Inflammatory macrophage (primary cell): ENCODE data around the gene MAPT.

ENCODE experiments used
- DNase-seq, 2 donors: peaks; one replicate each; pipeline ENCODE4 v3.0.0-alpha.2; 2020 to 2022

MAPT gene

GRCh38 chr17:46032909-46033308 is 138.6 kb downstream of the MAPT start:
- no peak for DNase-seq

GRCh38 chr17:46033392-46033791 is 139.0 kb downstream of the MAPT start:
- DNase-seq, result no peak

GRCh38 chr17:46035112-46035818 is 140.9 kb downstream of the MAPT start:
- DNase-seq, result no peak

GRCh38 chr17:46036491-46036890 is 142.1 kb downstream of the MAPT start:
- no peak for DNase-seq

GRCh38 chr17:46037722-46038255 is 143.4 kb downstream of the MAPT start:
- DNase-seq, result no peak

GRCh38 chr17:46038414-46038813 is 144.1 kb downstream of the MAPT start:
- DNase-seq, result no peak

- no peak for DNase-seq
Observed at GRCh38 chr17:46038937-46039336, 144.6 kb downstream of the MAPT start.

GRCh38 chr17:46039592-46040186 is 145.3 kb downstream of the MAPT start:
- DNase-seq, result no peak

GRCh38 chr17:46042246-46042645 is 147.9 kb downstream of the MAPT start:
- no peak for DNase-seq

GRCh38 chr17:46042925-46043324 is 148.6 kb downstream of the MAPT start:
- DNase-seq, result no peak

- DNase-seq, result no peak
Observed at GRCh38 chr17:46043606-46044005, 149.3 kb downstream of the MAPT start.

GRCh38 chr17:46044286-46044928 is 150.1 kb downstream of the MAPT start:
- peak; percentile 71 to 72 for DNase-seq

- DNase-seq, result no peak
Observed at GRCh38 chr17:46044989-46045388, 150.6 kb downstream of the MAPT start.

GRCh38 chr17:46045639-46046038 is 151.3 kb downstream of the MAPT start:
- no peak for DNase-seq

GRCh38 chr17:46046957-46047356 is 152.6 kb downstream of the MAPT start:
- DNase-seq, result no peak

- DNase-seq, result no peak
Observed at GRCh38 chr17:46047398-46047797, 153.0 kb downstream of the MAPT start.

GRCh38 chr17:46047856-46048255 is 153.5 kb downstream of the MAPT start:
- DNase-seq, result no peak

- no peak for DNase-seq
Observed at GRCh38 chr17:46049656-46050055, 155.3 kb downstream of the MAPT start.

- DNase-seq, result no peak
Observed at GRCh38 chr17:46053911-46054534, 159.7 kb downstream of the MAPT start.

GRCh38 chr17:46056800-46057304 is 162.5 kb downstream of the MAPT start:
- peak in 1 of 2 donors; percentile 2 for DNase-seq

GRCh38 chr17:46057366-46057765 is 163.0 kb downstream of the MAPT start:
- DNase-seq, result no peak

- DNase-seq, result no peak
Observed at GRCh38 chr17:46059486-46059885, 165.1 kb downstream of the MAPT start.

- DNase-seq, result no peak
Observed at GRCh38 chr17:46060461-46060860, 166.1 kb downstream of the MAPT start.
